ENCODE measurements around the gene WDR93. TPM values are rescaled to one million over a fixed set of nuclear protein-coding genes. Genes with fewer than 3 reads are reported as not detected.

WDR93 gene
- total and polyA plus RNA-seq, 2 of the 4 experiments (the other 2 are of a cell fraction) = not detected

GRCh38 chr15:89670971-89671560 lies 19.5 kb upstream of the WDR93 start:
- no peak overlapping the region for H3K27ac ChIP-seq (ENCODE audit: insufficient read depth, low read length)
- intact Hi-C loops (cut with micrococcal nuclease) (no loop called here), dilution Hi-C loops (cut with HindIII; ENCODE audit: low sequenced_read_pairs, unreplicated experiment) (no loop called here), in situ Hi-C loops (cut with MboI; ENCODE audit: low sequenced_read_pairs) (no loop called here)
- no peak overlapping the region for H4K8ac ChIP-seq (ENCODE audit: low read depth in 2 of 2, low read length in 2 of 2)
- no peaks in the 10 kb centered on the region for H3K36me3 ChIP-seq (ENCODE audit: control insufficient read depth, insufficient read depth, low read length)
- BruUV-seq (replicated peaks) = no TSS peak
- no peaks in the 10 kb centered on the region for H3K9me3 ChIP-seq (ENCODE audit: control insufficient read depth, insufficient read depth, low read length)
- no peak for DNase-seq
- no peak overlapping the region for H2BK5ac ChIP-seq (ENCODE audit: low read depth, low read length, poor library complexity, severe bottlenecking)
- no peak overlapping the region for H2BK120ac ChIP-seq (ENCODE audit: low read depth, low read length)
- H3K9ac ChIP-seq (ENCODE audit: low read depth, low read length) = no peak overlapping the region
- ChIA-PET CTCF (no interaction called here), POLR2A (ENCODE audit: unreplicated experiment) (no interaction called here)
- 0 out of 2 replicates have a peak, but pooled peaks cover 2% of the 10 kb centered on the region for H3K9me1 ChIP-seq (ENCODE audit: insufficient read depth, low read length)
- H3K18ac ChIP-seq (ENCODE audit: low read depth, low read length) = no peak overlapping the region
- no peaks in the 10 kb centered on the region for H3K79me1 ChIP-seq (ENCODE audit: low read depth in 1 of 2, low read length in 2 of 2)
- no peak overlapping the region for H3K4ac ChIP-seq (ENCODE audit: low read depth, low read length)
- H3K4me3 ChIP-seq (ENCODE audit: insufficient read depth, low read depth, low read length) = no peak overlapping the region
- peak overlapping the region; percentile 44 for H2AFZ ChIP-seq (replicated peaks; ENCODE audit: low read length, poor library complexity)
- H3K56ac ChIP-seq (ENCODE audit: extremely low read depth, insufficient read depth, low read length) = no peak overlapping the region
- no peak overlapping the region for H2BK15ac ChIP-seq (ENCODE audit: low read depth, low read length)
- H3K27me3 ChIP-seq (ENCODE audit: control insufficient read depth, insufficient read depth, low read length) = no peaks in the 10 kb centered on the region
- no peak for TF ChIP-seq MAFK (IDR thresholded peaks at IDR 0.05; ENCODE audit: low read depth, low read length)
- no peak for TF ChIP-seq NFE2L2 (IDR thresholded peaks at IDR 0.05; ENCODE audit: low read depth, low read length)
- no peak for TF ChIP-seq CHD1 (IDR thresholded peaks at IDR 0.05; ENCODE audit: low read depth, low read length)
- TF ChIP-seq CTCF (conservative IDR thresholded peaks at IDR 0.05; ENCODE audit: low read depth, low read length) = no peak
- no peak for TF ChIP-seq RCOR1 (IDR thresholded peaks at IDR 0.05; ENCODE audit: insufficient replicate concordance, low read length)
- TF ChIP-seq MAZ (IDR thresholded peaks at IDR 0.05; ENCODE audit: borderline replicate concordance, low read depth, low read length) = no peak
- no peak for TF ChIP-seq RFX5 (IDR thresholded peaks at IDR 0.05; ENCODE audit: low read depth, low read length)
- TF ChIP-seq RAD21 (IDR thresholded peaks at IDR 0.05; ENCODE audit: low read length) = no peak
- TF ChIP-seq FOS (IDR thresholded peaks at IDR 0.05; ENCODE audit: low read depth, low read length) = no peak
- no peak for TF ChIP-seq CEBPB (IDR thresholded peaks at IDR 0.05; ENCODE audit: low read depth, low read length)
- no peak for TF ChIP-seq POLR2A (IDR thresholded peaks at IDR 0.05; ENCODE audit: low read depth, low read length)
- H3K14ac ChIP-seq (replicated peaks; ENCODE audit: low read depth, low read length) = no peak overlapping the region
- no peak overlapping the region for H4K5ac ChIP-seq (ENCODE audit: low read depth, low read length)
- H3K4me2 ChIP-seq (ENCODE audit: low read depth, low read length) = no peak overlapping the region
- no peak overlapping the region for H2AK9ac ChIP-seq (replicated peaks; ENCODE audit: low read depth, low read length, poor library complexity)
- H4K91ac ChIP-seq (ENCODE audit: insufficient read depth, low read depth, low read length) = no peak overlapping the region
- no peak overlapping the region for H2AK5ac ChIP-seq (ENCODE audit: low read depth, low read length)
- H2BK20ac ChIP-seq (ENCODE audit: low read depth, low read length) = no peak overlapping the region
- H3K23ac ChIP-seq (ENCODE audit: low read depth, low read length) = no peak overlapping the region
- no CpG with 5 or more reads among the region's 12 CpGs for WGBS, 2 experiments (ENCODE audit: extremely low coverage in 2 of 2, insufficient read length in 1 of 2)
- no peak for ATAC-seq (ENCODE audit: low read depth)
- H4K20me1 ChIP-seq (ENCODE audit: insufficient read depth, low read length) = no peaks in the 10 kb centered on the region
- H3K4me1 ChIP-seq (ENCODE audit: control insufficient read depth, insufficient read depth, low read length) = no peaks in the 10 kb centered on the region; the same call in 1 of the 2 replicates

Measured in IMR-90 (cell line).